SK-N-SH (cell line): ENCODE measurements around the gene ELOVL6. TPM values are rescaled to one million over a fixed set of nuclear protein-coding genes. Genes with fewer than 3 reads are reported as not detected.

Experiments
- CTCF ChIA-PET: fragments of 300-600, 350-600 bp; formaldehyde crosslinking; extraction: SDS; loops from one replicate; lab custom pipeline; 2021; lab: Yijun Ruan, JAX
- POLR2A ChIA-PET: fragments of 350-600 bp; sonication (Branson Sonifier 250); formaldehyde crosslinking; extraction: SDS; loops from one replicate; lab custom pipeline; 2020; ENCODE audit warnings: antibody characterized with exemption, inconsistent platforms; lab: Yijun Ruan, JAX
- DNase-seq: peaks from one replicate; pipeline ENCODE4 v3.0.0; 2012
- H2AFZ ChIP-seq: fragments of 200-600 bp; sonication (generic); 2 replicates; pipeline ENCODE4 v1.8.1; 2016; ENCODE audit warnings: antibody characterized with exemption, mild to moderate bottlenecking, low read depth
- H3F3A ChIP-seq: fragments of 200-600 bp; sonication (generic); replicated peaks from 2 replicates; pipeline ENCODE3; 2016; ENCODE audit warnings: antibody characterized with exemption, mild to moderate bottlenecking; ENCODE audit not compliant: insufficient read depth
- H3K27ac ChIP-seq, 2 experiments: fragments of 200-500 bp in 1 of 2; fragments of 200-600 bp in 1 of 2; sonication (Bioruptor generic) in 1 of 2; sonication (generic), shearing (Covaris generic) in 1 of 2; 2 replicates each; pipeline versions ENCODE4 v1.5.1 to v1.6.1; 2014 to 2016; ENCODE audit warnings: low read depth in 2 of 2, inconsistent platforms in 1 of 2, low read length in 1 of 2, mild to moderate bottlenecking in 1 of 2, mixed read lengths in 1 of 2
- H3K27me3 ChIP-seq: fragments of 200-600 bp; sonication (generic), shearing (Covaris generic); 2 replicates; pipeline ENCODE4 v1.6.1; 2016; ENCODE audit warnings: mixed run types; ENCODE audit not compliant: insufficient read depth
- H3K36me3 ChIP-seq, 2 experiments: fragments of 200-500 bp in 1 of 2; fragments of 200-600 bp in 1 of 2; sonication (Bioruptor generic) in 1 of 2; sonication (generic) in 1 of 2; replicated peaks in 1 of 2; 2 replicates each; pipeline versions ENCODE3 to v1.5.1; 2014 to 2016; ENCODE audit warnings: low read length in 1 of 2, mild to moderate bottlenecking in 1 of 2; ENCODE audit not compliant: insufficient read depth in 2 of 2, control insufficient read depth in 1 of 2
- H3K4me1 ChIP-seq, 2 experiments: fragments of 200-500 bp in 1 of 2; fragments of 200-600 bp in 1 of 2; sonication (Bioruptor generic) in 1 of 2; sonication (generic), shearing (Covaris generic) in 1 of 2; 2 replicates each; pipeline versions ENCODE4 v1.5.1 to v1.6.1; 2014 to 2016; ENCODE audit warnings: low read depth in 1 of 2, low read length in 1 of 2, mixed run types in 1 of 2; ENCODE audit not compliant: insufficient read depth in 2 of 2, control insufficient read depth in 1 of 2
- H3K4me2 ChIP-seq: fragments of 200-600 bp; sonication (generic), shearing (Covaris generic); 2 replicates; pipeline ENCODE4 v1.6.1; 2017; ENCODE audit warnings: mixed run types
- H3K4me3 ChIP-seq, 2 experiments: fragments of 200-500 bp in 1 of 2; fragments of 200-600 bp in 1 of 2; sonication (Bioruptor generic) in 1 of 2; sonication (generic), shearing (Covaris generic) in 1 of 2; 2 replicates each; pipeline versions ENCODE4 v1.5.1 to v1.8.1; 2014 to 2016; ENCODE audit warnings: low read depth in 2 of 2, inconsistent platforms in 1 of 2, low read length in 1 of 2, mild to moderate bottlenecking in 1 of 2, mixed read lengths in 1 of 2, moderate library complexity in 1 of 2
- H3K79me2 ChIP-seq: fragments of 200-600 bp; sonication (generic); 2 replicates; pipeline ENCODE4 v1.8.1; 2017; ENCODE audit warnings: mild to moderate bottlenecking; ENCODE audit not compliant: insufficient read depth
- H3K9ac ChIP-seq: fragments of 200-600 bp; sonication (generic); 2 replicates; pipeline ENCODE4 v1.6.1; 2017; ENCODE audit warnings: mixed run types
- H3K9me2 ChIP-seq: fragments of 200-600 bp; sonication (generic); 2 replicates; pipeline ENCODE4 v1.6.1; 2017; ENCODE audit warnings: mixed run types
- H3K9me3 ChIP-seq: fragments of 200-600 bp; sonication (generic); 2 replicates; pipeline ENCODE4 v1.6.1; 2017; ENCODE audit warnings: mixed run types, mild to moderate bottlenecking, moderate library complexity
- H4K20me1 ChIP-seq: fragments of 200-600 bp; sonication (generic); 2 replicates; pipeline ENCODE4 v1.6.1; 2017; ENCODE audit warnings: mild to moderate bottlenecking, mixed run types; ENCODE audit not compliant: insufficient read depth
- ELF1 ChIP-seq: IDR thresholded peaks from 2 replicates; pipeline ENCODE4 v1.4.0; 2012
- EZH2phosphoT487 ChIP-seq: fragments of 200-600 bp; sonication (generic); IDR thresholded peaks from 2 replicates; pipeline ENCODE4 v1.6.1; 2017; ENCODE audit warnings: low read depth, mixed run types, mild to moderate bottlenecking, antibody characterized with exemption, moderate library complexity, borderline replicate concordance
- POLR2AphosphoS5 ChIP-seq: IDR thresholded peaks from 2 replicates; pipeline ENCODE4 v1.6.1; 2012; ENCODE audit warnings: low read depth, low read length
- RCOR1 ChIP-seq: fragments of 150-350 bp; IDR thresholded peaks from 2 replicates; pipeline ENCODE4 v1.6.1; 2017; ENCODE audit warnings: antibody characterized with exemption, low read length
- RFX5 ChIP-seq: IDR thresholded peaks from 2 replicates; pipeline ENCODE4 v1.6.1; 2012; ENCODE audit warnings: mild to moderate bottlenecking, improper control_type of control experiment, low read length
- RXRA ChIP-seq: IDR thresholded peaks from 2 replicates; pipeline ENCODE4 v1.4.0; 2012; ENCODE audit warnings: low read depth, mild to moderate bottlenecking, borderline replicate concordance
- SIN3A ChIP-seq: IDR thresholded peaks from 2 replicates; pipeline ENCODE4 v1.6.1; 2012; ENCODE audit warnings: low read depth, mild to moderate bottlenecking, low read length, moderate library complexity, borderline replicate concordance
- SMC3 ChIP-seq: IDR thresholded peaks from 2 replicates; pipeline ENCODE4 v1.6.1; 2012; ENCODE audit warnings: low read depth, low read length, improper control_type of control experiment
- TCF12 ChIP-seq: IDR thresholded peaks from 2 replicates; pipeline ENCODE4 v1.4.0; 2012
- TEAD4 ChIP-seq: IDR thresholded peaks from 2 replicates; pipeline ENCODE4 v1.4.0; 2012; ENCODE audit warnings: mild to moderate bottlenecking, borderline replicate concordance; ENCODE audit not compliant: insufficient read depth
- WGBS: methylation state at CpG from one replicate; pipeline ENCODE4 v1.1.6; 2017; ENCODE audit warnings: low lambda C conversion rate; 5-methylcytosine and 5-hydroxymethylcytosine counted together
- polyA plus RNA-seq, 3 experiments: library from polyadenylated mRNA; depleted of rRNA; stranded (reverse); fragments of >200 nt; gene quantifications; 2 replicates each; pipeline ENCODE4 v1.2.3, GENCODE V29; 2012
- TF ChIP-seq, protein P1 (sequence below): IDR thresholded peaks from 2 replicates; pipeline ENCODE4 v1.4.0; 2012; ENCODE audit warnings: low read depth
- TF ChIP-seq, protein P2 (sequence below): fragments of 150-350 bp; IDR thresholded peaks from 2 replicates; pipeline ENCODE4 v1.6.1; 2017; ENCODE audit warnings: antibody characterized with exemption, low read length, low read depth, borderline replicate concordance
- TF ChIP-seq, protein P3 (sequence below): IDR thresholded peaks from 2 replicates; pipeline ENCODE4; 2012

ELOVL6 gene
- polyA plus RNA-seq, 1 of the 3 experiments (the other 2 are of a cell fraction): 9.0 TPM

DNA sequence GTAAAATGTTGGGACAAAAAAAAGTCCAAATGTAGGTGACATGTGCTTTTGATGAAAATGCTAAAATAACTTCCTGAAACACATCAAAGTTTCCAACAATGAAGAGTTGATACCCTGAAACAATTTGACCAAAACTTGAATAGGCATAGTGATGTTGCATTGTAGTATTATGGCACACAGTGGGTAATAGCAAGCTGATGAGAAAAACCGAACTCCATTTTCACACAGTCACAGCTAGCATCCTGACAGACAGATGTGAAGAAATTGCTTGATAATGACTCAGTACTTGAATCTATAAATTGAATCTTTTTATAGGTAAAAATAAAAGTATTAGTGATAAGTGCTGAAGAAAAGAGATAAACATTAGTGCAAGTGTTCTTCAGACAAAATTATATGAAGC lies 122.5 kb downstream of the ELOVL6 start:
- no peak overlapping the region for H3K9ac ChIP-seq
- TF ChIP-seq, protein P1, sequence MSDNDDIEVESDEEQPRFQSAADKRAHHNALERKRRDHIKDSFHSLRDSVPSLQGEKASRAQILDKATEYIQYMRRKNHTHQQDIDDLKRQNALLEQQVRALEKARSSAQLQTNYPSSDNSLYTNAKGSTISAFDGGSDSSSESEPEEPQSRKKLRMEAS: no peak
- TF ChIP-seq SIN3A: no peak
- TF ChIP-seq, all 33 proteins: peak for 0
- Histone ChIP-seq H3K4me3 (no peak overlapping the region), H3F3A (no peaks in the 10 kb centered on the region), H3K9me2 (no peaks in the 10 kb centered on the region), H3K27ac (no peak overlapping the region), H2AFZ (no peak overlapping the region), H3K79me2 (no peaks in the 10 kb centered on the region), H3K4me1 (peaks cover 0 to 9% of the 10 kb centered on the region in 2 experiments; a peak in 1 of 4 replicates), H3K4me2 (no peak overlapping the region), H3K36me3 (no peaks in the 10 kb centered on the region), H3K9me3 (no peaks in the 10 kb centered on the region), H4K20me1 (no peaks in the 10 kb centered on the region), H3K27me3 (no peaks in the 10 kb centered on the region)
- DNase-seq: no peak
- ChIA-PET POLR2A (no interaction called here), CTCF (no interaction called here)
- 89% methylated on average over 1 of the region's 1 CpG for WGBS

DNA sequence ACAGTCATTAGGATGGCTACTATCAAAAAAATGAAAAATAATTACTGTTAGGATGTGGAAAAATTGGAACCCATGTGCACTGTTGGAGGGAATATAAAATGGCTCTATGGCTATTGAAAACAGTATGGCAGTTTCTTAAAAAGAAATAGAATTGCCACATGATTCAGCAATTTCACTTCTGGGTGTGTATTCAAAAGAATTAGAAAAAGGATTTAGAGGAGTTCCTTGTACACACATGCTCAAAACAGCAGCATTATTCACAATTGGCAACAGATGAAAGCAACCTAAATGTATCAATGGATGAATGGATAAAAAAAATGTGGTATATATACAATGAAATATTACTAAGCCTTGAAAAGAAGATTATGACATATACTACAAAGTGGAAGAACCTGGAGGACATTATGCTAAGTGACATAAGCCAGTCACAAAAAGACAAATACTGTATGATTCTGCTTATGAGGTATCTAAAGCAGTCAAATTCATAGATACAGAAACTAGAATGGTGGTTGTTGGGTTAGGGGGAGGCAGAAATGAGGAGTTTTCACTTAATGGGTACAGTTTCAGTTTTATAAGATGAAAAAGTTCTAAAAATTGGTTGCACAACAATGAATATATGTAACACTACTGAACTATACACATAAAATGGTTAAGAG lies 123.2 kb downstream of the ELOVL6 start:
- no peak overlapping the region for H3K27ac ChIP-seq
- no peaks in the 10 kb centered on the region for H3K9me3 ChIP-seq
- CTCF ChIA-PET: no interaction called here
- H3K27me3 ChIP-seq: no peaks in the 10 kb centered on the region
- no peaks in the 10 kb centered on the region for H3F3A ChIP-seq
- no peak for DNase-seq
- no peaks in the 10 kb centered on the region for H3K9me2 ChIP-seq
- H3K36me3 ChIP-seq: no peaks in the 10 kb centered on the region
- POLR2A ChIA-PET: no interaction called here
- H3K4me1 ChIP-seq: peaks cover 0 to 9% of the 10 kb centered on the region in 2 experiments; a peak in 1 of 4 replicates
- no peak overlapping the region for H2AFZ ChIP-seq
- no peaks in the 10 kb centered on the region for H4K20me1 ChIP-seq
- no peak overlapping the region for H3K4me2 ChIP-seq
- no peak for TF ChIP-seq RXRA
- TF ChIP-seq, protein P2, sequence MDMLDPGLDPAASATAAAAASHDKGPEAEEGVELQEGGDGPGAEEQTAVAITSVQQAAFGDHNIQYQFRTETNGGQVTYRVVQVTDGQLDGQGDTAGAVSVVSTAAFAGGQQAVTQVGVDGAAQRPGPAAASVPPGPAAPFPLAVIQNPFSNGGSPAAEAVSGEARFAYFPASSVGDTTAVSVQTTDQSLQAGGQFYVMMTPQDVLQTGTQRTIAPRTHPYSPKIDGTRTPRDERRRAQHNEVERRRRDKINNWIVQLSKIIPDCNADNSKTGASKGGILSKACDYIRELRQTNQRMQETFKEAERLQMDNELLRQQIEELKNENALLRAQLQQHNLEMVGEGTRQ: no peak
- TF ChIP-seq POLR2AphosphoS5: no peak
- no peak for TF ChIP-seq EZH2phosphoT487
- TF ChIP-seq TCF12: no peak
- no peak for TF ChIP-seq SMC3
- no peak for TF ChIP-seq TEAD4
- no peak for TF ChIP-seq ELF1
- TF ChIP-seq, protein P3, sequence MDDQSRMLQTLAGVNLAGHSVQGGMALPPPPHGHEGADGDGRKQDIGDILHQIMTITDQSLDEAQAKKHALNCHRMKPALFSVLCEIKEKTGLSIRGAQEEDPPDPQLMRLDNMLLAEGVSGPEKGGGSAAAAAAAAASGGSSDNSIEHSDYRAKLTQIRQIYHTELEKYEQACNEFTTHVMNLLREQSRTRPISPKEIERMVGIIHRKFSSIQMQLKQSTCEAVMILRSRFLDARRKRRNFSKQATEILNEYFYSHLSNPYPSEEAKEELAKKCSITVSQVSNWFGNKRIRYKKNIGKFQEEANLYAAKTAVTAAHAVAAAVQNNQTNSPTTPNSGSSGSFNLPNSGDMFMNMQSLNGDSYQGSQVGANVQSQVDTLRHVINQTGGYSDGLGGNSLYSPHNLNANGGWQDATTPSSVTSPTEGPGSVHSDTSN: no peak
- TF ChIP-seq RFX5: no peak
- no peak for TF ChIP-seq RCOR1
- no peak overlapping the region for H3K9ac ChIP-seq
- no peaks in the 10 kb centered on the region for H3K79me2 ChIP-seq
- H3K4me3 ChIP-seq: no peak overlapping the region
